Spleen (tissue), 7 donors: Measurements from ENCODE around the gene PSMC1.

Source experiments
- POLR2A ChIP-seq, 3 donors: fragments of 450-650 bp; IDR thresholded peaks; one replicate each; pipeline ENCODE4 v1.5.1; 2017; ENCODE audit warnings: antibody characterized with exemption in 3 of 3, mild to moderate bottlenecking in 1 of 3
- POLR2AphosphoS5 ChIP-seq, 3 donors: sonication (generic); formaldehyde crosslinking; IDR thresholded peaks; one replicate each; pipeline ENCODE4 v1.5.1; 2017; ENCODE audit warnings: antibody characterized with exemption in 3 of 3
- TF ChIP-seq, protein P1 (sequence below), 11 experiments: fragments of 200-600 bp in 7 of 11; fragments of 450-650 bp in 4 of 11; sonication (generic) in 4 of 11; IDR thresholded peaks in 8 of 11; conservative IDR thresholded peaks in 3 of 11; 1 replicate in 7 of 11; 2 replicates in 4 of 11; pipeline versions ENCODE4 v1.4.0 to v1.8.0; 2016 to 2021; ENCODE audit warnings: antibody characterized with exemption in 11 of 11, inconsistent platforms in 4 of 11, mild to moderate bottlenecking in 1 of 11
- donor health status: DM: no; HTN: no; CAD: no; lungs with moderate emphysema.
- donor health status: DM: no; HTN: no; CAD: no.
- donor health status: DM: no; HTN: no; CAD: no.

DNA sequence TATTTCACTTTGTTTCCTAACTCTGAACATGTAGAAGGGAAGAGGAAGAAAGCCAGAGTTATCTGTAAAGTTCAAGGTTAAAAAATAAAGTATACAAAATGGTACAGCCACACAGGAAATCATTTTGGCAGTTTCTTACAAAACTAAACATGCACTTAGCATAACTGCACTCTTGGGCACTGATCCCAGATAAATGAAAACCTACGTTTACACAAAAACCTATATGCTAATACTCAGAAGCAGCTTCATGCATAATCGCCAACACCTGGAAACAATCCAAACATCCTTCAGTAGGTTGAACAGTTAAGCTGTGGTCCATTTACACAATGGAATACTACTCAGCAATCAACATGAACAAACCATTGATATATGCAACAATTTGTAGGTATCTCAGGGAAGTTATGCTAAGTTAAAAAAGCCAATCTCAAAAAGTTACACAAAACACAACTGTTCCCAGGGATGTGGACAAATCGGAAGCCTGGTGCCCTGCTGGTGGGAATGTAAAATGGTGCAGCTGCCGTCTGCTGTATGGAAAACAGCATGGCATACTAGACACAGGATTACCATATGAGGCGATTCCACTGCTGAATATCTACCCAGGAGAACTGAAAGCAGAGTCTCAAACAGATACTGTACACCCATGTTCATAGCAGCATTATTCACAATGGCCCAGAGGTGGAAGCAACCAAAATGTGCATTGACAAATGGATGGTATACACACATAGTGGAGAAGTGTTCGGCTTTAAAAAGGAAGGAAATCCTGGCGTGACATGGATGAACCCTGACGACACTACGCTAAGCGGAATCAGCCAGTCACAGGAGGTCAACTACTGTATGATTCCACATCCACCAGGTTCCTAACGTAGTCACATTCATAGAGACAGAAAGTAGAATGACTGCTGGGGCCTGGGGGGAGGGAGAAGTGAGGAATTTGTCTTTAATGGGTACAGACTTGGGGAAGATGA is 37.7 kb downstream of the PSMC1 start:
- TF ChIP-seq, protein P1, sequence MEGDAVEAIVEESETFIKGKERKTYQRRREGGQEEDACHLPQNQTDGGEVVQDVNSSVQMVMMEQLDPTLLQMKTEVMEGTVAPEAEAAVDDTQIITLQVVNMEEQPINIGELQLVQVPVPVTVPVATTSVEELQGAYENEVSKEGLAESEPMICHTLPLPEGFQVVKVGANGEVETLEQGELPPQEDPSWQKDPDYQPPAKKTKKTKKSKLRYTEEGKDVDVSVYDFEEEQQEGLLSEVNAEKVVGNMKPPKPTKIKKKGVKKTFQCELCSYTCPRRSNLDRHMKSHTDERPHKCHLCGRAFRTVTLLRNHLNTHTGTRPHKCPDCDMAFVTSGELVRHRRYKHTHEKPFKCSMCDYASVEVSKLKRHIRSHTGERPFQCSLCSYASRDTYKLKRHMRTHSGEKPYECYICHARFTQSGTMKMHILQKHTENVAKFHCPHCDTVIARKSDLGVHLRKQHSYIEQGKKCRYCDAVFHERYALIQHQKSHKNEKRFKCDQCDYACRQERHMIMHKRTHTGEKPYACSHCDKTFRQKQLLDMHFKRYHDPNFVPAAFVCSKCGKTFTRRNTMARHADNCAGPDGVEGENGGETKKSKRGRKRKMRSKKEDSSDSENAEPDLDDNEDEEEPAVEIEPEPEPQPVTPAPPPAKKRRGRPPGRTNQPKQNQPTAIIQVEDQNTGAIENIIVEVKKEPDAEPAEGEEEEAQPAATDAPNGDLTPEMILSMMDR (IDR thresholded peaks at IDR 0.05 in 8 of 11, conservative IDR thresholded peaks at IDR 0.05 in 3 of 11), result no peak
- TF ChIP-seq POLR2A (IDR thresholded peaks at IDR 0.05), result no peak
- TF ChIP-seq POLR2AphosphoS5 (IDR thresholded peaks at IDR 0.05), result no peak
